IPS-11a (cell line): ENCODE data around the gene PEPD.
"Not testable (repeated sequence)": the region's sequence is repeated elsewhere in the genome, so short reads cannot be mapped to it uniquely, and the experiment has no call there.

ENCODE experiments used
- H3K4me3 ChIP-seq: one replicate; pipeline ENCODE4 v1.5.1; 2013; ENCODE audit warnings: low read depth, low read length, control low read depth

Gene PEPD

DNA sequence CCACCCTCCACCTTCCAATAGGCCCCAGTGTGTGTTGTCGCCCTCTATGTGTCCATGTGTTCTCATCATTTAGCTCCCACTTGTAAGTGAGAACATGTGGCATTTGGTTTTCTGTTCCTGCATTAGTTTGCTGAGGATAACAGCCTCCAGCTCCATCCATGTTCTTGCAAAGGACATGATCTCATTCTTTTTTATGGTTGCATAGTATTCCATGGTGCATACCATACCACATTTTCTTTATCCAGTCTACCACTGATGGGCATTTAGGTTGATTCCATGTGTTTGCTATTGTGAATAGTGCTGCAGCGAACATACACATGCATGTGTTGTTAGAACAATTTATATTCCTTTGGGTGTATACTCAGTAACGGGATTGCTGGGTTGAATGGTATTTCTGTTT lies 42.0 kb downstream of the PEPD start:
- H3K4me3 ChIP-seq: not testable (repeated sequence)

- no peak overlapping the region for H3K4me3 ChIP-seq
These were observed 43.8 kb downstream of the PEPD start for GRCh38 chr19:33477781-33478180.

DNA sequence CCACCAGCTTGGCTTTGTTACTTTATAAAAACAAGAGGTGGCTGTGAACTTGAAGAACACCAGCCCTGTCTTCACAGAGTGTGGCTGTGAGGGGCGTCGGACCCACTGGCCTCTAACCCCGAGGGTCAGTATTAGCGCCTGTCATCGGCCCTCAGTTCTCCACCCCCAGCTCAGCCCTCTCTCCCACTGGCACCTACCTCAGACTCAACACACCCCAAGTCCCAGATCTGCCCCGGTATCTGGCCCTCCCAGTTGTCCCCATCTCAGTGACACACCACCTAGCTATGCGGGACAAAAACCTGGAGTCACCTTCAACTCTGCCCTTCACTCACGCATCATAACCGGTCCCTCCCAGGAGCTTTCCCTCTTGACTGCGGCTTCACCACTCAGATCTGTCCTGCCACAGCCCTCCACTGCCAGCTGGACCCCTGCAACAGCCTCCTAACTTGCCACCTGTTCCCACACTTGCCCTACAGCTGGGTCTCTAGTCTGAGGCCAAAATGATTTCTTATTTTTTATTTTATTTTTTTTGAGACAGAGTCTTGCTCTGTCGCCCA lies 45.4 kb downstream of the PEPD start:
- no peak overlapping the region for H3K4me3 ChIP-seq

DNA sequence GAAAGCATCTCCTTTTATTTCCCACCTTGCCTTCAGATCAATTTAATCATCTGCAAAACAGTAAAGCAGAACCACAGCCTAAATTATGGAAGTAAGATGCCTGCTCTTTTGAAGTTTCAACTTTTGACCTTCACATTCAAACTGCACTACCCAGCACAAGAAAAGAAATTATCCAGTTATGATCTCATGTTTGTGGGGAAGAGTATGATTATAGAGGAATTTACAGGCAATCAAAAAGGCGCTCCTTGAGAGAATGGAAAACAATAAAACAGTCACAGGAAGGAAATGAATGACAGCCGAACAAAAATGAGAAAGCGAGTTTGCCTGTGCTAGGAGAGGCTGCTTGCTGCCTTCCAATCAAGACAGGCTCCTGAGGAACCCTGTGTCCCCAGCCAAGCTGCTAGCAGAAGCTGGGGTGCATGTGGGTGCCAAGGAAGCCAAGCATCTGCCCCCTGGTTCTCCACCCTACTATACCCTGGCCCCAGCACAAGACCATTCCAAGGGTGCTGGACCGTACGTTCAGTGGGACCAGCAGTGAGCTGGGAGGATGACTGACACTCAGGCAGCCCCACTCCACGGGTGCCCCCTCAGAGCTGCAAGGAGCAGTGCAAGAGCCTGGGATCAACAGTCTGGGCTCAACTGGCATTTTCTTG lies 47.8 kb downstream of the PEPD start:
- no peak overlapping the region for H3K4me3 ChIP-seq

- no peak overlapping the region for H3K4me3 ChIP-seq
These were observed 48.6 kb downstream of the PEPD start for GRCh38 chr19:33472691-33473652.

- H3K4me3 ChIP-seq: no peak overlapping the region
These were observed 49.4 kb downstream of the PEPD start for GRCh38 chr19:33472226-33472625.

GRCh38 chr19:33471111-33471996 lies 50.2 kb downstream of the PEPD start:
- no peak overlapping the region for H3K4me3 ChIP-seq

DNA sequence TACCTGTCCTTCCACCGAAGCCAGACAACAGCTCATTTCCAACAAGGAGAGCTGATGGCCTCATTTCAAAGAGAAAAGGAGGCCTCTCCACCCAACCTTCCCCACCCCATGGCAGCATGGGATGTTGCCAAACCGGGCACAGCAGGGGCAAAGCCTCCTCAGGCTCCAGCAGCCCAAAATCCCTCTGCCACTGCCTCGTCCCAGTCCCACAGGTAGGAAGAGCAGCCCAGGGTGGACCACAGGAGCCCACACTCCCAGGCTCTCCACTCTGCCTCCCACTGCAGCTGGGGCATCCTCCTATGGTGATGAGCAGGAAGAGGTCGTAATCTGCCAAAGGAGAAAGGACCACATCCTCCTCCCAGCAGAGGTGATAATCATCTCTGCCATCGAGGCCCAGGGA lies 50.9 kb downstream of the PEPD start:
- no peak overlapping the region for H3K4me3 ChIP-seq

- H3K4me3 ChIP-seq: no peak overlapping the region
These were observed 51.6 kb downstream of the PEPD start for GRCh38 chr19:33470040-33470330.

DNA sequence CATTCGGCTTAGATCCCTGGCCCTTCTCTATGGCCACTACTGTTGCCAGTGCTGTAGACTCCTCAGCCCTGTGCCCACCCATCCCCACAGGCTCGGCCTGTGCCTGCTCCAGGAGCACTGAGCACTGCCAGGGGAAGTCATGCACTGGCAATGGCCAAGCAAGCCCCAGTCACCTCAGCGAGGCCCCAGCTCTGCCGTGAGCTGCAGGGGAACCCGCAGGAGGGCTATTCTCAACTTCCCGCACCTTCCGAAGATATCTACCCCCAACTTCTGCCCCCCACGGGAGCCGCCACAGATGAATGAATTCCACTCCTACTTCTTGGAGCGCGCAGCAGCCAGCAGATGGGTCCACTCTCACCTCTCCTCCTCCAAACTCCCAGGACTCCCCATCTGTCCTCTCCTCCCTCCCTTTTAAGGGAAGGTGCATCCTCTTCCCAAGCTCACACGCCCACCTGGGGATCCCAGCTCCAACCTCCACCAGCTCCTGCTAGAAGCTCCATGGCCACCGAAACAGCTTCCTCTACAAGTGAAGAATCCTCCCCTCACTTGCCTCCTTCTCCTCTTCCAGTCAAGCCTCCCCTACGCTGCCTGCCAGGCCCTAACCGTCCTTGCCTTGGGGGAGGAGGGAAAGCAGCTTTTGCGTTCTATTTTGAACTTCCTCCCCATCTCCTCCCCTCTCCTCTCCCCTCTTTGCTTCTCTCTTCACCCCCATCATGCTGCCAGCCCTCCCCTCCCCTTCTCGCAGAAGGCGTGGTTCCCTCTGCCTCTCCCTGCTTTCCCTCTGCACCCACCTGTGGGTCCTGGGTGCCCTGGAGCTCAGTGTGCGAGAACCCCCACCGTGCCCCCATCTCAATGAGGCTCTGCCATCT lies 52.2 kb downstream of the PEPD start:
- no peak overlapping the region for H3K4me3 ChIP-seq

DNA sequence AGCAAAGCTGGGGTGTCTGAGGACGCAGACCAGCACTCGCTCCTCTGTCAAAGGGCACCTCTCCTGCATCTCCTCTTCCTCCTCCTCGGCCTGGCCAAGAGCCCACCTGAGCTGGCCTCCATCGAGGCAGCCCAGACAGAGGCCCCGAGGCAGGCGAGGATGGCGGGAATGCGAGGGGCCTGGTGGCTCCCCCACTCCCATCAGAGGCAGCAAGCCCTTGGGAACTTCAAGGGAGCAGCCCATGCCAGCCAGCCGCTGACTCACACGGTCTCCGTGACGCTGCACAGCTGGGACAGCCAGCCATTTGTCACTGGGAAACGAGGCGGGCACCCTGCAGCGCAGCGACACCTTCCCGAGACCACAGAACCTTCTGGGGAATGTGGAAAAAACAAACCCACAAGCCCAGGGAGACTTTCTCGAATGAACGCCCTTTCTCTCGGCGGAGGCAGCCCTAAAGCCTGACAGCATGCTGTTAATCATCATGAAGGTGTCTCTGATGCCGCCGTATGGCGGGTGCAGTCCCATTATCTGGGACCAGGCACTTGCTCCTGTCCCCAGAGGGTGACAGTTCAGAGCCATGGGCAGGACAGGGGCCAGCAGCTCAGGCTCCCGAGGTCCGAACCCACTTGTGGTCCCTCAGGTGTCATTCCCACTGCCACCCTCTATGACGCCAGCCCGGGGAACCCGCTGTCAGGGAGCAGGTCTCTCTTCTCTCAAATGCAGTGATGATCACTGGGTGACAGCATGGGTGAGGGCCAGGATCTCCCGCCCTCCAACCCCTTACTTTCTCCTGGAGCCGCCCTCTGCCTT lies 53.0 kb downstream of the PEPD start:
- H3K4me3 ChIP-seq: no peak overlapping the region

DNA sequence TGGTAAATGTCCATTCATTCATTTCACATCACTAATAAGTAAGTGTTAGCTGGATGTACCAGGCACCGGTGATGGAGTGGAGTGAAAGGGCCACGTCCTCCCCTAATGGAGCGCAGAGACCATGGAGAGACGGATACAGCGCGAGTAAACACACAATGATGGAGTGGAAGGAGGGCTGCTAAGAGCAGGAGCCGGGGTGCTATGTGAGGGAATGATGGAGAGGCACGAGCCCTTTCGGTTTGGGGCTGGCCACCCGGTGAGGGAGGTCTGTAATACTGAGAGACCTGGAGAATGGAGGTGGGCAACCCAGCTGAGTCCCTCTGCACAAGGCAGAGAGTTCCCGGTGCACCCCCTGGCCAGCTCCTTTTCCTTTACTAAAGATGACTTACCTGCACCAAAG lies 53.7 kb downstream of the PEPD start:
- no peak overlapping the region for H3K4me3 ChIP-seq

- no peak overlapping the region for H3K4me3 ChIP-seq
These were observed 55.8 kb downstream of the PEPD start for GRCh38 chr19:33465834-33466233.

- no peak overlapping the region for H3K4me3 ChIP-seq
These were observed 56.2 kb downstream of the PEPD start for GRCh38 chr19:33465371-33465770.

DNA sequence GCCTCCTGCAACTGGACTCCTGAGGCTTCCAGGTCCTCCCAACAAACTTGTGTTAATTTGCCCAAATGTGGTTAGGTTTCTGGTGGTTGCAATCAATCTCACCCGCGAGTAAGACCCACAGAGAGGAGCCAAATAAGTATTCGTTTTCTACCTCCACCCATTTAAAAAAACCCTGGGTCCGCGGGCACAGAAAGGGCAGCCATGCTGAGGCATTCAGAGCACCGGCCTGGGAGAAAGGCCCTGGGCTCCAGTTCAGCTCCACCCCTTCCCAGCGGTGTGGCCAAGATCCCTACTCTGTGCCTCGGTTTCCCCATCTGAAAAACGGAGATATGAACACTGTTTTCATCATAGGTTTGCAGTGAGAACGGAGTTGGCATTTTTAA lies 56.9 kb downstream of the PEPD start:
- no peak overlapping the region for H3K4me3 ChIP-seq

DNA sequence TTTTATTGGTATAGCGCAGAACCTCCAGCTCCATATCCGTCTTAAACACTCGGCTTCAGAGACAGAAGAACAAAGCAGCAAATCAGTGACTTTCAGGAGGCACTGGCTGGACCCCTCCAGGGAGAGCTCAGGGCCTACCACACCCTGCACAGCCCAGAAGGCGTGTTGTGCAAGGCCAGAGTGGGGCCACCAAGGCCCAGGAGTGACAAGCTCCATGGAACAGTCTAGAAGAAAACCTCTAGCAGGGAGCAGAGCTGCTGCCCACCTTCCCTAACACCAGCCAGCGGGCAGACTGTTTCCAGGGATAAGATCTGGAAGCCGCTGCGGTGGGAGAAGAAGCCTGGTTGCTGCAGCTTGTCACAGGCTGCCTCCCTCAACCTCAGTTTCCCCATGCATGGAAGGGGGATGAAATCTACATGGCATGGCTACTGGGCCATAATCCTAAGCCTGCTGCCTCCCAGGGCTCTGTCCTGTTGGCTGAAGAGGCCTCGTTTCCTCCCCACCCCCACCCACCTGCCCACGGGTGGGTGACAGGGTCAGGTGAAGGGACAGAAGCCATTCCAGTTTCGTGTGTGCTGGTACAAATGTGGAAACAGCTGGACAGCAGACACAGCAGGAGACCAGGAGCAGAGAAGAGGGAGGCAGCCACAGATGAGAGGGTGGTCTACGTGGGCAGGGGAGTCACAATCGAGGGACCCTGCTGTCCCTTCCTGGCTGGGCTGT lies 57.4 kb downstream of the PEPD start:
- H3K4me3 ChIP-seq: no peak overlapping the region

DNA sequence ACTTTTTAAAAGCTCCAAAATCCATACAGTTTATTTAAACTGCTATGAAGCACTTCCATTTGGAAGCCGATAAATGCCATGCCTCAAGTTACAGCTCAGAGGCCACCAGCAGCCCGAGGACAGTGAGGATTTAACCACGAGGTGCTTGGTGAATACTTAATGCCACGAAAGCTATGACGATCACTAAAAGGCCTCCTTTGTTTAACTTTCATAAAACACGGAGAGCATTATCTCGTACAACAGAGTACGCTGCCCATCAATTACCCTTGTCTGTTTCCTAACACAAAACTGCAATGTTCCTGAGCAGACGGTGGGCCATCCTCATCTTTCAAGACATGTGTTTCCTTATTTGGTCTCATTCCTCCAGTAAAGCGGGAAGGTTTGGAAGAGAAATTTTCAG lies 58.4 kb downstream of the PEPD start:
- H3K4me3 ChIP-seq: no peak overlapping the region

GRCh38 chr19:33462112-33462791 lies 59.3 kb downstream of the PEPD start:
- no peak overlapping the region for H3K4me3 ChIP-seq
